Measurements from ENCODE around the gene TMEM233.
A peak's percentile ranks its signal among the peaks of the same experiment; 100 is the strongest.

Gene TMEM233

DNA sequence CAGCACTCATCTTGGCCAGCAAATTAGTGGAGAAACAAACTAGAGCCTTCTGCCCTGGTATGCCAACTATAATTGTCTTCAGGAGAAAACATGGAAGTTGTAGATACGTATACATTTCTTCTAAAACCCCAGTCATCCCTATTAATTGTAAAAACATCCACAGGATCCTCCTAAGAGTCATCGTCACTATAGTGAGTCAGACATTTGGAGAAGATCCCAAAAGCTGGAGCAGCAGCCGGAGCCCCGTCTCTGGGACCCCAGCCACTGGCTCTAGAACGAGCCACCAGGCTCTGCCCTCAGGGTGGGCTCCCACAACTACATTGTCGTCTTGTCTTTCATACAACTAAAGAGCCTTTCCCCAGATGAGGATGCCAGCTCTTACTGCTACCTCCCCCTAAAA, 89.8 kb downstream of the TMEM233 start:
- peak overlapping the region; percentile 71 for H3K27ac ChIP-seq
- TF ChIP-seq, protein P1, sequence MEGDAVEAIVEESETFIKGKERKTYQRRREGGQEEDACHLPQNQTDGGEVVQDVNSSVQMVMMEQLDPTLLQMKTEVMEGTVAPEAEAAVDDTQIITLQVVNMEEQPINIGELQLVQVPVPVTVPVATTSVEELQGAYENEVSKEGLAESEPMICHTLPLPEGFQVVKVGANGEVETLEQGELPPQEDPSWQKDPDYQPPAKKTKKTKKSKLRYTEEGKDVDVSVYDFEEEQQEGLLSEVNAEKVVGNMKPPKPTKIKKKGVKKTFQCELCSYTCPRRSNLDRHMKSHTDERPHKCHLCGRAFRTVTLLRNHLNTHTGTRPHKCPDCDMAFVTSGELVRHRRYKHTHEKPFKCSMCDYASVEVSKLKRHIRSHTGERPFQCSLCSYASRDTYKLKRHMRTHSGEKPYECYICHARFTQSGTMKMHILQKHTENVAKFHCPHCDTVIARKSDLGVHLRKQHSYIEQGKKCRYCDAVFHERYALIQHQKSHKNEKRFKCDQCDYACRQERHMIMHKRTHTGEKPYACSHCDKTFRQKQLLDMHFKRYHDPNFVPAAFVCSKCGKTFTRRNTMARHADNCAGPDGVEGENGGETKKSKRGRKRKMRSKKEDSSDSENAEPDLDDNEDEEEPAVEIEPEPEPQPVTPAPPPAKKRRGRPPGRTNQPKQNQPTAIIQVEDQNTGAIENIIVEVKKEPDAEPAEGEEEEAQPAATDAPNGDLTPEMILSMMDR (conservative IDR thresholded peaks at IDR 0.05): no peak

DNA sequence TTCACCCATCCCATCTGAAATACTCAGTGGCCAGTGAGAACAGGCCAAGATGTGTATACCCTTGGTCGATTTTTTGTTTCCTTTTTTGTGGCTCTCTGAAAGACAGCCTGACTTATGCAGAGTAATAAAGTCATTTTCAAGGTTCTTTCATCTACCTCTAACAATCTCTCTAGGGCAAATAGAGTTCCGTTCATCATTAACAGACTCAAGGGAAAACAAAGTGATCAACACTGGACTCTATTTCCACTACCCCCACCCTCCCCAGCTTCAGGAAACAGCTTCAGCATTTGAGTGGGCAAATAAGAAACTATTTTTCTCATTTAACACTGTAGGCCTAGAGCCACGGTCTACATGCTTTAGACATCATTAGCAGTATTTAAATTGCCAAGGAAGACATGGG, 90.2 kb downstream of the TMEM233 start:
- peak overlapping the region; percentile 71 for H3K27ac ChIP-seq
- TF ChIP-seq, protein P1 (conservative IDR thresholded peaks at IDR 0.05): no peak

DNA sequence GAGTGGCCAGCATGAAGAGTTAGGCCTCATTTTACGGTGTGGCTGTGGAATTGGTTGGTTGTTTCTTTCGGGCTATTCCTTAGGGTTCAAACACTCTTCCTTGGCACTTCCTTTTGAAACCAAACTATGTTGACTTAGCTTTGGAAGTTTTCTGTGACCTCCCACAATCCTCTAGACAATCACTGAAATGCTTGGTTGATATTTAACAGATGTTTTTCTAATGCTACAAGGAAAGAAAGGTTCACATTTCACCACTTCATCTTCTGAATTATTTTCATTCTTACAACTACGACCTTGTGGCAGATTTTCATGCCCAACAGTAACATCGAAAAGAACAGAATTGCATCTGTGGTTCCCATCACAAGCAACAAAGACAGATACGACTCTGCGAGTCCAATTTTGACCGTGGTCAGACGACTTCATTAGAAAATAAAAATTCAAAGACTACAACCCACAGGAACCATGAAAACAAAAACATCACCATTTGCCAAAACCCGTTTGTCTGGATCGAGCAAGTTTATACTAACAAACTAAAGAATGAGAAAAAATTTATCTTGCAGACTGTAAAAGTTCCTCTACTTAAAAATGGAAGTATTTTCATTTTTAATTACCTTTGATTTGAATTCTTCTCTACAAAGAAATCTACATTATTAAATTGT, 91.3 kb downstream of the TMEM233 start:
- peak overlapping the region; percentile 71 for H3K27ac ChIP-seq
- TF ChIP-seq, protein P1 (conservative IDR thresholded peaks at IDR 0.05): no peak

DNA sequence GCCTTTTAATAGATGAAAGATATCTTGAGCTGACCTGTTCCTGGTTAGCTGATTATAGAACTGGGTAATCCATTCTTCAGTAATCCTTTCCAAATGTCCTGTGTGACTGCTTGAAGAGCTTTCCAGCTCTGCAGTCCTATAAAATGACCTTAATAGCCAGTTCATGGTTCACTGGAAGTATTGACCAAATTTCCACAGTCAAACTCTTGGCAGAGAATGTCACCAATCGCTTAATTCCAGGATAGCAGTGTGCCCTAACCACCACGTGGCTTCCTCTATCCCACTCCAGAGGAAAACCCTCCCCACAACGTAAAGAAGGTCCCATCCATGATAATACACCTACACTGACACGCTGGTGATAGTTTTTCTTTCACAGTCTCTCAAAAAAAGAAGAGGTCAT, 91.8 kb downstream of the TMEM233 start:
- H3K27ac ChIP-seq: peak overlapping the region; percentile 71
- TF ChIP-seq, protein P1 (conservative IDR thresholded peaks at IDR 0.05): no peak

- TF ChIP-seq, protein P1 (conservative IDR thresholded peaks at IDR 0.05): no peak
- H3K27ac ChIP-seq: peak overlapping the region; percentile 71
These were observed 92.8 kb downstream of the TMEM233 start for GRCh38 chr12:119686355-119686754.

DNA sequence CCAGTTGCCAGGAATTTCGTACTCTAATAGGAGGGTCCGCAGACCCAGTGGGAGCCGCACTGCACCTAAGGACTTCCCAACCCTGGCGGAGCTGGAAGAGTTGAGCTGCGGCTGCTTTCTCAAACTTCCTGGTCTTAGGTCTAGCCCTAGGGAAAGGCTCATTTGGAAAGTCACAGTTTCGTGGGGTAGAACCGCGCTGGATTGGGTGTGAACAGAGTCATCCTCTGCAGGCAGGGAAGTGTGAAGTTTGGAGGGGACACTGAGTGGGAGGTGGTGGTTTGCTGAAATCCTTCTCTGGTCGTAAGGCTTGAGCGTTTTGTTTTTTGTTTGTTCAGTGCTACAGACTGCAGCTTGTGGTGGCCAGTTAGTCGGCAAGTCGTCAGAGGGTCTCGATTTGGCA, 93.2 kb downstream of the TMEM233 start:
- H3K27ac ChIP-seq: peak overlapping the region; percentile 71
- TF ChIP-seq, protein P1 (conservative IDR thresholded peaks at IDR 0.05): no peak

DNA sequence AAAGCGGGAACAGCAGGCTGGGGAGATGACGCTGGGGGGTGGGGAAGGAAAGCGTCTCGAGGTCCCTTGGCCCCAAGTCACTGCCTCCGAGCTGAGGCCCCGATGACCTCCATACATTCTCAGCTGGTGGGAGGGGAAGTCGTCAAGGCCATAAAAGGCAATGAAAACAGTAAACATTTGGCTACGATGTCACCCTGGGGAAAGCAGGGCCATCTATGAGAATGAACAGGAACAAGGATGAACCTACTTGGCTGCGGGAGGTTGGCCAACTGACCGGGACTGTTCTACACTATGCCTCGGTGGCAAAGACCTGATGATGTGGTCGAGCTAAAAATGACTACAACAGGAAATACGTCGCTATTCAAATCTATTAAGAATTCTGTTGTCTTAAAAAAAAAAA, 93.8 kb downstream of the TMEM233 start:
- no peak overlapping the region for H3K27ac ChIP-seq
- TF ChIP-seq, protein P1 (conservative IDR thresholded peaks at IDR 0.05): no peak

Measured in VCaP (cell line).